ENCODE results near the gene FBXO46.

FBXO46 gene

DNA sequence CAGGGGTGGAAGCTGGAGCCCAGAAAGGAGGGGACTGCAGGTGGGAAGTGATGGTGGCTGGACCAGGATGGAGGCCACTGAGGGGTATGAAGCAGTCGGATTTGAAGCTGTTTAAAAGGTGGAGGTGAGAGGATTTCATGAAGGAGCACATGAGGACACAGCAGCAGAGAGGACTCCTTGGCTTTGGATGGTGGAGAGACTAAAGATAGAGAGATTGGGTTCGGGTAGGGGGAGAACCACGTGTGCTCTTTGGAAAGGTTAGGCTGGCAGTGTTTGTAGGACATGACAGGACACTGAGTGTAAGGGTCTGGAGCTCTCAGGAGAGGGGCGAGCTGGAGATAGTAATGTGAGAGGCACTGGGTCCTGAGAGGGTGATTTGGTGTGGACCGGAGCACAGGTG lies 47.8 kb downstream of the FBXO46 start:
- H3K36me3 ChIP-seq (ENCODE audit: control insufficient read depth, insufficient read depth, low read length) = peaks cover 20% of the 10 kb centered on the region
- H3K27ac ChIP-seq (ENCODE audit: low read length) = no peak overlapping the region
- no peaks in the 10 kb centered on the region for H3K4me1 ChIP-seq (ENCODE audit: control insufficient read depth, insufficient read depth, low read length)
- H3K4me3 ChIP-seq (ENCODE audit: low read length) = no peak overlapping the region
- DNase-seq (ENCODE audit: low read depth, low spot score) = no peak
- no peaks in the 10 kb centered on the region for H3K9me3 ChIP-seq (ENCODE audit: control insufficient read depth, insufficient read depth, low read length)
- no CpG with 5 or more reads among the region's 5 CpGs for WGBS (ENCODE audit: insufficient coverage, insufficient read length)
- H3K27me3 ChIP-seq (ENCODE audit: control insufficient read depth, insufficient read depth, low read length) = no peaks in the 10 kb centered on the region

DNA sequence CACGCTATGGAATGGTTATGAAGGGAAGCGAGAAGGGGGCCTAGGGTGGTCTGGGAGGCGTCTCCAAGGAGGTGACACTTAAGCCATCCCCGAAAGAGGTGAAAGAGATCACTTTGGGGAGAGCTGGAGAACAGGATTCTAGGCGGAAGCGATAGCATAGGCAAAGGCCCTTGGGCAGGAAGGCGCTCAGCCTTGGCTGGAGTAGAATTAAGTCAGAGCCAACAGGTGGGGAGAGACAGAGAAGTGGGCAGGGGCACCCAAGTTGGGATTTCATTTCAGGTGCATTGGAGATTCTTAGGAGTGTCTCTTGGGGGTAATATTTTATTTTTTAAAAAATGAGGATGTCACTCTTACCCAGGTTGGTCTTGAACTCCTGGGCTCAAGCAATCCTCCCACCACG lies 48.6 kb downstream of the FBXO46 start:
- WGBS (ENCODE audit: insufficient coverage, insufficient read length) = no CpG with 5 or more reads among the region's 8 CpGs
- H3K4me3 ChIP-seq (ENCODE audit: low read length) = no peak overlapping the region

DNA sequence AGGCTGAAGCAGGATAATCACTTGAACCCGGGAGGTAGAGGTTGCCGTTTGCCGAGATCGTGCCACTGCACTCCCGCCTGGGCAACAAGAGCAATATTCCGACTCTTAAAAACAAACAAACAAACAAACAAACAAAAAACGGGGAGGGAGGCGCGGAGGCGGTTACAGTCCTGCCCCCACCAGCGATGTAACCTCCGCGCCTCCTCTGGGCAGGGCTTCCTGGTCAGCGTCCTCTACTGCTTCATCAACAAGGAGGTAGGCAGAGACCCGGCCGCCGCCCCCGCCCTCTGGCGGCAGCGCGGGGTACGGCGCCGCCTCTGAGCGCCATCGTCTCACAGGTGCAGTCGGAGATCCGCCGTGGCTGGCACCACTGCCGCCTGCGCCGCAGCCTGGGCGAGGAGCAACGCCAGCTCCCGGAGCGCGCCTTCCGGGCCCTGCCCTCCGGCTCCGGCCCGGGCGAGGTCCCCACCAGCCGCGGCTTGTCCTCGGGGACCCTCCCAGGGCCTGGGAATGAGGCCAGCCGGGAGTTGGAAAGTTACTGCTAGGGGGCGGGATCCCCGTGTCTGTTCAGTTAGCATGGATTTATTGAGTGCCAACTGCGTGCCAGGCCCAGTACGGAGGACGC lies 49.2 kb downstream of the FBXO46 start:
- WGBS (ENCODE audit: insufficient coverage, insufficient read length) = no CpG with 5 or more reads among the region's 51 CpGs
- no peak overlapping the region for H3K27ac ChIP-seq (ENCODE audit: low read length)

More for the DNA sequence above, 48.6 kb downstream of the FBXO46 start:
- Histone ChIP-seq H3K9me3 (ENCODE audit: control insufficient read depth, insufficient read depth, low read length) (no peaks in the 10 kb centered on the region), H3K4me1 (ENCODE audit: control insufficient read depth, insufficient read depth, low read length) (no peaks in the 10 kb centered on the region), H3K36me3 (ENCODE audit: control insufficient read depth, insufficient read depth, low read length) (peaks cover 12% of the 10 kb centered on the region; the same call in 1 of the 2 replicates), H3K27me3 (ENCODE audit: control insufficient read depth, insufficient read depth, low read length) (no peaks in the 10 kb centered on the region), H3K27ac (ENCODE audit: low read length) (no peak overlapping the region)
- DNase-seq (ENCODE audit: low read depth, low spot score) = no peak

DNA sequence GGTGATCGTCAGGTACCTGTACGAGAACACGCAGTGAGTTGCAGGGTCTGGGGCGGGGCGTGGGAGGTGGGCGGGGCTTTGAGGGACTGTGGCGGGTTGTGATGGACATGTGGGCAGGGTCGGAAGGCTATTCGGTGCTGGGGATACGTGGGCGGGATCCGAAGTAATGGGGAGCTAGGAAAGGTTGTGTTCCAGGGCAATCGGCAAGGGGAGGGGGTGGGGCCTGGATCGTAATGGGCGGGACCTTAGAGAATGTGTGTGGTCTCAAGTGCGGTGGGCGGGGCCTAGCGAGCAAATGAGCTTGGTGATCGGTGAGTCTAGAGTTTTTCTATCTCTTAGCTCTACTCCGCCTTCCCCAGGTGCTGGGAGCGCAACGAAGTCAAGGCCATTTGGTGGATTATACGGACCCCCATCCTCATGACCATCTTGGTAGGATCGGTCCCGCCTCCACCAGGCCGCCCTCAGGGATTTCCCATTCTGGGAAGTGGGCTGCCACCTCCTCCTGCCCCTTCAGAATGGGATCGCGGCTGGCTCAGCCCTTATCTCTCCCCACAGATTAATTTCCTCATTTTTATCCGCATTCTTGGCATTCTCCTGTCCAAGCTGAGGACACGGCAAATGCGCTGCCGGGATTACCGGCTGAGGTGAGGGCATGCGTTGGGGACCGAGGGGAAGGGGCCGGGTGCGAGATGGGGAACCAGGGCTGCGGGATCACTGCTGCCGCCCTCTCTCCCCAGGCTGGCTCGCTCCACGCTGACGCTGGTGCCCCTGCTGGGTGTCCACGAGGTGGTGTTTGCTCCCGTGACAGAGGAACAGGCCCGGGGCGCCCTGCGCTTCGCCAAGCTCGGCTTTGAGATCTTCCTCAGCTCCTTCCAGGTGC lies 53.1 kb downstream of the FBXO46 start:
- WGBS (ENCODE audit: insufficient coverage, insufficient read length) = no CpG with 5 or more reads among the region's 49 CpGs
- no peaks in the 10 kb centered on the region for H3K27me3 ChIP-seq (ENCODE audit: control insufficient read depth, insufficient read depth, low read length)
- H3K4me1 ChIP-seq (ENCODE audit: control insufficient read depth, insufficient read depth, low read length) = 0 out of 2 replicates have a peak, but pooled peaks cover 2% of the 10 kb centered on the region
- H3K27ac ChIP-seq (ENCODE audit: low read length) = no peak overlapping the region
- H3K36me3 ChIP-seq (ENCODE audit: control insufficient read depth, insufficient read depth, low read length) = no peaks in the 10 kb centered on the region
- H3K9me3 ChIP-seq (ENCODE audit: control insufficient read depth, insufficient read depth, low read length) = no peaks in the 10 kb centered on the region
- H3K4me3 ChIP-seq (ENCODE audit: low read length) = peak overlapping the region; percentile 51; the same call in 1 of the 2 replicates
- peak; percentile 99 for DNase-seq (ENCODE audit: low read depth, low spot score)

More for the DNA sequence above, 49.2 kb downstream of the FBXO46 start:
- DNase-seq (ENCODE audit: low read depth, low spot score) = no peak
- Histone ChIP-seq H3K4me3 (ENCODE audit: low read length) (peak overlapping the region; percentile 25; the same call in 1 of the 2 replicates), H3K36me3 (ENCODE audit: control insufficient read depth, insufficient read depth, low read length) (peaks cover 9% of the 10 kb centered on the region; the same call in 1 of the 2 replicates), H3K9me3 (ENCODE audit: control insufficient read depth, insufficient read depth, low read length) (no peaks in the 10 kb centered on the region), H3K4me1 (ENCODE audit: control insufficient read depth, insufficient read depth, low read length) (no peaks in the 10 kb centered on the region), H3K27me3 (ENCODE audit: control insufficient read depth, insufficient read depth, low read length) (no peaks in the 10 kb centered on the region)

DNA sequence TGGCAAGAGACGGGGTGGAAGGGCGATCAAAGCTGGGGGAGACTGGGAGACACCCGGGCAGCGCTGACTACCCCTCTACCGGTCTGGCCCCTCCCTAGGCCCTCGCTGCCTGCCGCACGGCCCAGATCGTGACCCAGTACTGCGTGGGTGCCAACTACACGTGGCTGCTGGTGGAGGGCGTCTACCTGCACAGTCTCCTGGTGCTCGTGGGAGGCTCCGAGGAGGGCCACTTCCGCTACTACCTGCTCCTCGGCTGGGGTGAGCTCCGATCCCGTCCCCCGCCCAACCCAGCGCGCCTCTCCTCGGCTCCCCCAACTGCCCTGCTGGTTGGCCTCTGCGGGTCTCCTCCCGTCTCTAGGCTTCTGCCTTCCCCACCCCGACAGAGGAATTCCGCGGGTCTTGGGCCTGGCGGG lies 53.8 kb downstream of the FBXO46 start:
- Histone ChIP-seq H3K4me1 (ENCODE audit: control insufficient read depth, insufficient read depth, low read length) (0 out of 2 replicates have a peak, but pooled peaks cover 2% of the 10 kb centered on the region), H3K27me3 (ENCODE audit: control insufficient read depth, insufficient read depth, low read length) (no peaks in the 10 kb centered on the region), H3K36me3 (ENCODE audit: control insufficient read depth, insufficient read depth, low read length) (no peaks in the 10 kb centered on the region), H3K27ac (ENCODE audit: low read length) (no peak overlapping the region), H3K4me3 (ENCODE audit: low read length) (peak overlapping the region; percentile 51), H3K9me3 (ENCODE audit: control insufficient read depth, insufficient read depth, low read length) (no peaks in the 10 kb centered on the region)
- WGBS (ENCODE audit: insufficient coverage, insufficient read length) = no CpG with 5 or more reads among the region's 28 CpGs
- no peak for DNase-seq (ENCODE audit: low read depth, low spot score)

DNA sequence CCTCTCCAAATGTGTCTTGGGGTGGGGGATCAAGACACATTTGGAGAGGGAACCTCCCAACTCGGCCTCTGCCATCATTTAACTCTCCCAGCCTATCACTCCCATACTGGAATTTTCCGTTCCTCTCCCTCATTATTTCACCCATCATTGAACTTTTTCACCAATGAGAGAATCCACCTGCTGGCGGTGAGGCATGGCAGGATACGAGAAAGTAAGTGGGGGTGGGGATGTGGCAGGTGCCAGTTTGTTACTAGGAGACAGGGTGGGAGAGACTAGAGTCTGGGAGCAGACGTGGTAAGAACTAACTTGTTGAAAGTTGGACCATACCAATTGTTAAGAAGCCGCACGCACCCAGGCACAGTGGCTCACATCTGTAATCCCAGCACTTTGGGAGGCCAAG lies 55.8 kb downstream of the FBXO46 start:
- Histone ChIP-seq H3K36me3 (ENCODE audit: control insufficient read depth, insufficient read depth, low read length) (no peaks in the 10 kb centered on the region), H3K4me3 (ENCODE audit: low read length) (no peak overlapping the region), H3K4me1 (ENCODE audit: control insufficient read depth, insufficient read depth, low read length) (0 out of 2 replicates have a peak, but pooled peaks cover 2% of the 10 kb centered on the region), H3K27me3 (ENCODE audit: control insufficient read depth, insufficient read depth, low read length) (no peaks in the 10 kb centered on the region), H3K9me3 (ENCODE audit: control insufficient read depth, insufficient read depth, low read length) (no peaks in the 10 kb centered on the region), H3K27ac (ENCODE audit: low read length) (no peak overlapping the region)
- no CpG with 5 or more reads among the region's 7 CpGs for WGBS (ENCODE audit: insufficient coverage, insufficient read length)
- no peak for DNase-seq (ENCODE audit: low read depth, low spot score)

DNA sequence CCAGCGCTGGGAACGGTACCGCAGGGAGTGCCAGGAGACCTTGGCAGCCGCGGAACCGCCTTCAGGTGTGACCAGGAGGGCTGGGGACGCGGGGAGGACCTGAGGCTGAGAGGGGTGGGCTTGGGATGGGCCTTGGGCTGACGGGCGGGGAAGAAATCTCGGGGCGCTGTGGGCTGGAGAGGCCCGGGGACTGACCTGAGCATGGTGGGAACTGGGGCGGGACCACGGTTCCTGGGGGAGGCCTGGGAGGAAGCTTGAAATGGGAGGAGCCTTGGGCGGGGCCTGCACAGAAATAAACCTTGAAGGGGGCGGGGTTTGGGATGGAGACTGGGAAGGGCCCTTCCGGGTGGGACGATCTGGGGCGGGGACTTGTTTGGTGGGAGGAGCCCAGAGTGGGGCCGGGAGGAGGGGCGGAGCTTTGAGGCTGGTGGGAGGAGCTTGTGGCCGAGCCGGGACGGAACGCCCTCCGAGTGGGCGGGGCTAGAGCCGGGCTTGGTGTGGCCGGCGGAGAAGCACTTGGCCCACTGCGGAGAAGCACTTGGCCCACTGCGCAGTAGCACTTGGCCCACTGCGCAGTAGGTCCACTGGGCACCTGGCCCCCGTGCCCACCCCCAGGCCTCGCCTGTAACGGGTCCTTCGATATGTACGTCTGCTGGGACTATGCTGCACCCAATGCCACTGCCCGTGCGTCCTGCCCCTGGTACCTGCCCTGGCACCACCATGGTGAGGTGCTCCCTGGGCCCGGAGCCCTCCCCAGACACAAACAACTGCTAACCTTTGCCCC lies 59.8 kb downstream of the FBXO46 start:
- peak overlapping the region; percentile 56; the same call in 1 of the 2 replicates for H3K4me3 ChIP-seq (ENCODE audit: low read length)

DNA sequence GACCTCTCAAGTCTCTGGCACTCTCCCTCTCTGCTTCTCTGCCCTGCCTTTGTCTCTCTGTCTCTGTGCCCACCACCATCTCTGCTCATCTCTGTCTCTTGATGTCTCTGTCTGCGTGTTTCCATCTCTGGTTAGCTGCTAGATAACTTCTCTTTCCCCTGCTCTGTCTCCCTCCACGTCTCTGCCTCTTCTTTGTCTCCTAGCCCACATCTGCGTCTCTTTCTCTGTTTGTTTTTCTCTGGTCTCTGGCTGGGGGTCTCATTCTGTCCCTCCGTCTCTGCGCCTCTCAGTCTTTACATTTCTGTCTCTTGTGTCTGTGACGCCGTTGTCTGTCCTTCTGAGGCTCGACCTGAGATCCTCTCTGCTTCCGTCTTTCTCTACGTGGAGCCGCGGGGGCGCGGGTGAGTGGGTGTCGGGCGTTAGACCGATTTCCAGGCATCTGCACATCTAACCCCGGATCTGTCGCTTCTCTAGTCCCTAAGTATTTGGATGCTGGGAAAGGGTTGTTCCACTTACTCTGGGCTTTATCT lies 62.3 kb downstream of the FBXO46 start:
- no peak for DNase-seq (ENCODE audit: low read depth, low spot score)
- no peak overlapping the region for H3K27ac ChIP-seq (ENCODE audit: low read length)
- H3K4me1 ChIP-seq (ENCODE audit: control insufficient read depth, insufficient read depth, low read length) = peaks cover 2% of the 10 kb centered on the region; the same call in 1 of the 2 replicates
- no CpG with 5 or more reads among the region's 19 CpGs for WGBS (ENCODE audit: insufficient coverage, insufficient read length)
- H3K27me3 ChIP-seq (ENCODE audit: control insufficient read depth, insufficient read depth, low read length) = peaks cover 8% of the 10 kb centered on the region; the same call in 1 of the 2 replicates
- H3K36me3 ChIP-seq (ENCODE audit: control insufficient read depth, insufficient read depth, low read length) = no peaks in the 10 kb centered on the region
- peak overlapping the region; percentile 17; the same call in 1 of the 2 replicates for H3K4me3 ChIP-seq (ENCODE audit: low read length)
- no peaks in the 10 kb centered on the region for H3K9me3 ChIP-seq (ENCODE audit: control insufficient read depth, insufficient read depth, low read length)

More for the DNA sequence above, 59.8 kb downstream of the FBXO46 start:
- Histone ChIP-seq H3K36me3 (ENCODE audit: control insufficient read depth, insufficient read depth, low read length) (no peaks in the 10 kb centered on the region), H3K9me3 (ENCODE audit: control insufficient read depth, insufficient read depth, low read length) (no peaks in the 10 kb centered on the region), H3K4me1 (ENCODE audit: control insufficient read depth, insufficient read depth, low read length) (peaks cover 4% of the 10 kb centered on the region; the same call in 1 of the 2 replicates), H3K27ac (ENCODE audit: low read length) (no peak overlapping the region), H3K27me3 (ENCODE audit: control insufficient read depth, insufficient read depth, low read length) (peaks cover 8% of the 10 kb centered on the region; the same call in 1 of the 2 replicates)
- WGBS (ENCODE audit: insufficient coverage, insufficient read length) = no CpG with 5 or more reads among the region's 42 CpGs
- no peak for DNase-seq (ENCODE audit: low read depth, low spot score)

DNA sequence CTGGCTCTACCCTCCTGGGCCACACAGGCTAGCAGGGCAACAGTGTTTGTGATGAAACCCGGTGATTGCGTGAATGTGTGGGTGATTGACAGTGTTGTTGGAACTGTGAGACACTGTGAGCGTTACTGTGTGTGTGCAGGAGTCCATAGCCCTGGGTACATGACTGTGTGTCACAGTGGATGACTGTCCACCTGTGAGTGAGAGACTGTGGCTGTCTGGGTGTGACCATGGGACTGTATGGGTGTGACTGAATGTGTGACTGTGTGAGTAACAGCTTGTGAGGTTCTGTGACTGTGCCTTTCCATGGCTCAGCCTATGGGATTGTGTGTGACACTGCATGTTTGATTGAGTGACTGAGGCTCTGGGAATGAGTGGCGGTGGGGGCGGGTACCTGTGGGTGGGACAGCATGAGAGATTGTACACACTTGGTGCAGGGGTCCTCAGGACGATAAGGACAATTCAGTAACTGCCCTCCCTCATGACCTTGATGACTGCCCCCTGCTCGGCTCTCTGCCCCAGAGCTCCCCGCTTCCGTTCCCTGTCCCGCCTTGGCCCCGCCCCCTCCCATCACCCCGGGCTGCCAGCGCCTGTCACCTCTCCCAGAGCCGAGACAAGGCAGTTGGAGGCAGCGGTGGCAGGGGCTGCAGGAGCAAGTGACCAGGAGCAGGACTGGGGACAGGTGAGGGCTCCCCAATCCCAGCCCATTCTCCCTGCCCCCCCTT lies 62.9 kb downstream of the FBXO46 start, which contains the start of gene GIPR:
Gene GIPR, plus strand, starts transcription at position 602 of the 722 bp plus-strand sequence. CDS start 1,300 bp downstream, outside the sequence.
- H3K27me3 ChIP-seq (ENCODE audit: control insufficient read depth, insufficient read depth, low read length) = peaks cover 8% of the 10 kb centered on the region; the same call in 1 of the 2 replicates
- no peak for DNase-seq (ENCODE audit: low read depth, low spot score)
- peak within 1 kb of the TSS; percentile 17; the same call in 1 of the 2 replicates for H3K4me3 ChIP-seq (ENCODE audit: low read length)
- no peaks in the 10 kb centered on the region for H3K9me3 ChIP-seq (ENCODE audit: control insufficient read depth, insufficient read depth, low read length)
- H3K27ac ChIP-seq (ENCODE audit: low read length) = no peak within 1 kb of the TSS
- H3K4me1 ChIP-seq (ENCODE audit: control insufficient read depth, insufficient read depth, low read length) = peaks cover 2% of the 10 kb centered on the region; the same call in 1 of the 2 replicates
- no CpG with 5 or more reads among the region's 15 CpGs for WGBS (ENCODE audit: insufficient coverage, insufficient read length)
- no peaks in the 10 kb centered on the region for H3K36me3 ChIP-seq (ENCODE audit: control insufficient read depth, insufficient read depth, low read length)
